ENCODE measurements around the gene FHL2.
"Not testable (repeated sequence)": the region's sequence is repeated elsewhere in the genome, so short reads cannot be mapped to it uniquely, and the experiment has no call there.

Gene FHL2

DNA sequence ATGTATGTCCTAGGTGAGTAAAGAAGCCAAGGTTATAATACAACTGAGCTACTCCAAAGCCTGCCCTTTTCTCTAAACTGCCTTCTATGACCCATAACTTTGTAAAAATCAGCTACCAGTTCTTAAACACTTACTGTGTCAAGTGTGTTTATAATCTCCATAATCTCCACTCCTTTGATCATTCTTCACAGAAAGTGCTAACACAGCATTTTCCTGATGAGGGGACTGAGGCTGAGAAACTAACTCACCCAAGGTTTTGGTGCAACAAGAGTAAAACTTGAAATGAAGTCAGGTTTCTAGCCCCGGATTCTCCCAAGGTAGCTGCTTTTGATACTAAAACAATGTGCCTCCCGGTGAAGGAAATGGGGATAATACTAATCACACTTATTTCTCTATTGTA lies 63.4 kb downstream of the FHL2 start:
- H3K9me3 ChIP-seq (ENCODE audit: control insufficient read depth, insufficient read depth, low read depth, low read length): no peaks in the 10 kb centered on the region
- H3K27ac ChIP-seq (ENCODE audit: low read depth, low read length): no peak overlapping the region
- H3K4me1 ChIP-seq (ENCODE audit: control insufficient read depth, insufficient read depth, low read length): peaks cover under 1% of the 10 kb centered on the region
- peaks cover 18% of the 10 kb centered on the region for H3K36me3 ChIP-seq (ENCODE audit: control insufficient read depth, insufficient read depth, low read length)
- peaks cover 3% of the 10 kb centered on the region; the same call in 1 of the 2 replicates for H3K27me3 ChIP-seq (ENCODE audit: control insufficient read depth, insufficient read depth, low read length)
- H3K4me3 ChIP-seq (ENCODE audit: low read depth, low read length): no peak overlapping the region
- H3K9ac ChIP-seq (ENCODE audit: low read length): no peak overlapping the region

DNA sequence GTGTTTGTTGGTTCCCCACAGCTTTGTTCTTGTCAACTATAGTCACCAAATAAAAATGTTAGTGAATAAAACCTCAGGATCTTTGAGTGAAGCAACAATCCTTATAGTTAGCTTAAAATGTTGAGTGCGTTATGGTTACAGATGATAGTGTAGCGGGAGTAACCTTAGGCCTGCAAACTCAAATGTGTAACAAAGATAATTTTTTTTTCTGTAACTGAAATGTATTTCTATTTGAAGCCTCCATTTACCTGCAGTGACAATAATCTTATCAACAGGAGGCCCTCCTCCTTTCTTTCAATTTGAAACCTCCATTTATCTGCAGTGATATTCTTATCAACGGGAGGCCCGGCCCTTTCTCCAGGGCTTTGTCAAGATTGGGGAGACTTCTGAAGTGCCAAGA lies 64.6 kb downstream of the FHL2 start:
- Histone ChIP-seq H3K36me3 (ENCODE audit: control insufficient read depth, insufficient read depth, low read length) (0 out of 2 replicates have a peak, but pooled peaks cover 9% of the 10 kb centered on the region), H3K27ac (ENCODE audit: low read depth, low read length) (no peak overlapping the region), H3K9me3 (ENCODE audit: control insufficient read depth, insufficient read depth, low read depth, low read length) (no peaks in the 10 kb centered on the region), H3K27me3 (ENCODE audit: control insufficient read depth, insufficient read depth, low read length) (peaks cover 3% of the 10 kb centered on the region; the same call in 1 of the 2 replicates), H3K4me1 (ENCODE audit: control insufficient read depth, insufficient read depth, low read length) (peaks cover 6% of the 10 kb centered on the region), H3K4me3 (ENCODE audit: low read depth, low read length) (no peak overlapping the region), H3K9ac (ENCODE audit: low read length) (no peak overlapping the region)

DNA sequence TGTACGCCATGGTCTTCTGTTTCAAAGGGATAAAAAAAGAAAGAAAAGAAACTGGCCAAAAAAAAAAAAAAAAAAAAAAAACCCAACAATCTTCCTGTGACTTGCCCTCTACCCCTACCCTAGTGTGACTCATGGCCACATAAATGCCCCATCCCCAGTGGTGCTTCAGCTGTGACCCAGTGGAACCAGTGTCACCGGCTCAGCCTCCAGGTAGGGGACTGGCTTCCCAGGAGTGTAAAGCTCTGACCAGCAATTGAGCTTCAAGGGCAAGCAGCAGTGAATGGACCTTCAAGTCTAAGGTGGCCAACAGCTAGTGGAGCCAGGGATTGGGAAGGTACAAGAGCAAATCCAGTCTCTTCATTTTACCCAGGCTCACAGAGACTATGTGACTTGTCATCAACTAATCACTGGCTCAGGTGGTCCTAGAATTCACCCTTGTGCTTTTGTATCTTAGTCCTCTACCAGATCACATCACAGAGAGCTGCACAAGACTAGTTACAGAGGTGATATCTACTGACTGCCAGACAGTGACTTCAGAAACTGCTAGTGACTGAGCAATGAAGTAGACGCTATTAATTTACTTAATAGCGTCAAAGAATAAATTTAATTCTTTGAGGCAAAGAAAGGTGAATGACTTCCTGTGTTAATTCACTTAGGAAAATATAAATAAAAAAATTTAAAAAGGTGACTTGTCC lies 68.0 kb downstream of the FHL2 start:
- peaks cover 3% of the 10 kb centered on the region; the same call in 1 of the 2 replicates for H3K27me3 ChIP-seq (ENCODE audit: control insufficient read depth, insufficient read depth, low read length)
- no peak overlapping the region for H3K27ac ChIP-seq (ENCODE audit: low read depth, low read length)
- no peak overlapping the region for H3K4me3 ChIP-seq (ENCODE audit: low read depth, low read length)
- H3K9me3 ChIP-seq (ENCODE audit: control insufficient read depth, insufficient read depth, low read depth, low read length): no peaks in the 10 kb centered on the region
- H3K4me1 ChIP-seq (ENCODE audit: control insufficient read depth, insufficient read depth, low read length): peaks cover 7% of the 10 kb centered on the region
- no peak overlapping the region for H3K9ac ChIP-seq (ENCODE audit: low read length)
- H3K36me3 ChIP-seq (ENCODE audit: control insufficient read depth, insufficient read depth, low read length): 0 out of 2 replicates have a peak, but pooled peaks cover 9% of the 10 kb centered on the region

DNA sequence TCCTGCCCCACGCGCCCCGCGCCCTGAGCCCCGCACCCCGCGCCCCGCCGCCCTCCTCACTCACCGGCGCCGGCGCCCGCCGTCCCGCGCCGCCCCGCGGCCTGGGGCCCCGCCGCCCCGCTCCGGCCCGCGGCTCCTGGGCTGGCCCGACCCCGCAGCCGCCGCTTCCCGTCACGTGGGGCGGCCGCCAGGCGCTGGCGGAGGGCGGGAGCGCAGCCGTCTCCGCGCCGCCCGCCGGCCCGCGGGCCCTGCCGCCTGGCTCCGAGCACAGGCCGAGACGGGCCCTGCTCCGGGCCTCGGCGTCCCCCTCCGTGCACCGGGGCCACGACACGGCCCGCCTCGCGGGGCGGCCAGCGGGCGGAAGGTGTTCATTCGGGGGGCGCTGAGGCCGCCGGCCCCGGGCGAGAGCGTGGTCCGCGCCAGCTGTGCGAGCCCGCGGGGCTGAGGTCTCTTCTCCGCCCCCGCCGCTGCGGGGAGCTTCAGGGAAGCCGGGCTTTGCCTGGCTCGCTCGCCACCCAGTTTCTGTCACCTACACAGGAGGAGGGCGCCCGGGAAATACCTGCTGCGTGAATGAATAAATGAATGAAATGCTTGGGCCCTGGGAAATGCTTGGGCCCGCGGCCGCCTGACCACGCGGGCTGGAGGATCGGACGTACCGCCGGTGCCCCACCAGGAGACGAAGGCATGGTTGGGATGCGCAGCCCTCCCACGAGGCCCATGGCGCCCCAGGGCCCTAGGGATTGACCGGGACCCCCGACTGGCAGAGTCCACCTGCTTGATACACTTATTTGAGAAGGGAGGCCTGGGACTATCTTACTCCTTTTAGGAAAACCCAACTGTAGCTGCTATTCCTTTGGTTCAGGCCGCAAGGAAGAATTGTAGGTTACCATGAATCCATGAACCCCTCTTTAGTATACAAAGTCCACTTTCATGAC lies 69.0 kb downstream of the FHL2 start, which contains the start of gene TGFBRAP1:
TSS of gene TGFBRAP1 (minus strand) at position 175 of the 935 bp plus-strand sequence. CDS start 21,434 bp downstream, outside the sequence.
- Histone ChIP-seq H3K27me3 (ENCODE audit: control insufficient read depth, insufficient read depth, low read length) (peaks cover 3% of the 10 kb centered on the region; the same call in 1 of the 2 replicates), H3K4me1 (ENCODE audit: control insufficient read depth, insufficient read depth, low read length) (peaks cover 17% of the 10 kb centered on the region), H3K27ac (ENCODE audit: low read depth, low read length) (peak within 1 kb of the TSS; percentile 69; the same call in 1 of the 2 replicates), H3K4me3 (ENCODE audit: low read depth, low read length) (peak within 1 kb of the TSS; percentile 82), H3K36me3 (ENCODE audit: control insufficient read depth, insufficient read depth, low read length) (peaks cover 12% of the 10 kb centered on the region; the same call in 1 of the 2 replicates), H3K9ac (ENCODE audit: low read length) (peak within 1 kb of the TSS; percentile 82), H3K9me3 (ENCODE audit: control insufficient read depth, insufficient read depth, low read depth, low read length) (no peaks in the 10 kb centered on the region)

DNA sequence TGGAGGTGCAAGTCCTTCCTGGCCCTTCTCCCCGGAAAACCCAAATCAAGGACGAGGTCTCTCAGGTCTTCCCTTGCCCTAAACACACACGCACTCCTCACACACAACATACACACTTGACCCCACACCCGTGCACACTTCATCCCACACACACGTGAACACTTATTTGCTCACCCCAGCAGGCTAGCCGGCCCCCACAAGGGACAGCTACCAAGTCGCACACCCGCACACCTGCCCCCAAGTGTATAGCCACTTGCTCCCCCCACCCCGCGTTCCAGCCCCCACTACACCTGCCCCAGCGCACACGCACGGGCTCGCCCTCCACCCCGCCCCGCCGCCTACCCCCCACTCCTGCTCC lies 69.7 kb downstream of the FHL2 start:
- Histone ChIP-seq H3K27ac (ENCODE audit: low read depth, low read length) (no peak overlapping the region), H3K27me3 (ENCODE audit: control insufficient read depth, insufficient read depth, low read length) (peaks cover 3% of the 10 kb centered on the region; the same call in 1 of the 2 replicates), H3K9me3 (ENCODE audit: control insufficient read depth, insufficient read depth, low read depth, low read length) (no peaks in the 10 kb centered on the region), H3K9ac (ENCODE audit: low read length) (peak overlapping the region; percentile 64), H3K36me3 (ENCODE audit: control insufficient read depth, insufficient read depth, low read length) (peaks cover 7% of the 10 kb centered on the region; the same call in 1 of the 2 replicates), H3K4me1 (ENCODE audit: control insufficient read depth, insufficient read depth, low read length) (peaks cover 21% of the 10 kb centered on the region), H3K4me3 (ENCODE audit: low read depth, low read length) (peak overlapping the region; percentile 82)

DNA sequence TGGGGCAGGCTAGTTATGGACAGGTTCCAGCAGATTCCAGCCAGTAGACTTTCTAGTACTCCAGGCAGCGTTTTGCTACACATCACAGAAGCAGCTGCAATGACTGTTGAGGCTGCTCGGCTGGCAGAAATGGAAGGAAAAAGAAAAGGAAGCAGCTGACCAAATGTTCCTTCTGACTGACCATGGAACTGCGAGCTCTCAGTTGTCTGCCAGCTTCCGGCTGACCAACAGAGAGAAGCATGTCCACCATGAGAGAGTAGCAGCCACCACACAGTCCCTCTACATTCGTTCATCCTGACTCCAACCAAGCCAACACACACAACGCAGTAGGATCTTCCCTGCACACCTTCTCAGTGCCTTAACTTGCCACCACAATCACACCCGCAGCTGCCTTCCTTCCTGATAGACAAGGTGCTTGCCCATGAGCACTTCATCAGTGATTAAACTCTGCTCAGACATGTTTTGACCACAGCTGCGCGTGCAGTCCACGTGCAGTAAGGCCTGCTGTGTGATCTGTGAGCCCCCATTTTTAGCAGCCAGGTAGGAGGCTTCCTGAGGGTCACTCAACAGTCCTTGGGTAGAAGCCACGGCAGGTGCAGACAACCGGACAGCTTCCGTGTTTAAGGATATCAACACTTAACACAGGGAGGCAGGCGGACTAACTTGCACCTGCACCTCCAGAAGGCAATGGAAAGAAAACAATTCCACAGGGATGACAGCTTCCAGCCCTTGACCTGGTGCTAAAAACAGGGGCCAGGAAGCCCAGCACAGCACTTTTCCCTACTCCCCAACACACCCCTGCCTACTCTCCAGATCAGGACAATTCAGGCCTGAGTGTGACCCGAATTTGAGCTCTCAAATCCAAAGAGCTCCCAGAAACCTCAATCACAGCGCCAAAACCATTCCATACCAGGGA lies 70.3 kb downstream of the FHL2 start:
- Histone ChIP-seq H3K4me3 (ENCODE audit: low read depth, low read length) (peak overlapping the region; percentile 82), H3K4me1 (ENCODE audit: control insufficient read depth, insufficient read depth, low read length) (peaks cover 21% of the 10 kb centered on the region), H3K27me3 (ENCODE audit: control insufficient read depth, insufficient read depth, low read length) (peaks cover 3% of the 10 kb centered on the region; the same call in 1 of the 2 replicates), H3K36me3 (ENCODE audit: control insufficient read depth, insufficient read depth, low read length) (peaks cover 3% of the 10 kb centered on the region; the same call in 1 of the 2 replicates), H3K9me3 (ENCODE audit: control insufficient read depth, insufficient read depth, low read depth, low read length) (no peaks in the 10 kb centered on the region), H3K9ac (ENCODE audit: low read length) (peak overlapping the region; percentile 64), H3K27ac (ENCODE audit: low read depth, low read length) (no peak overlapping the region)

DNA sequence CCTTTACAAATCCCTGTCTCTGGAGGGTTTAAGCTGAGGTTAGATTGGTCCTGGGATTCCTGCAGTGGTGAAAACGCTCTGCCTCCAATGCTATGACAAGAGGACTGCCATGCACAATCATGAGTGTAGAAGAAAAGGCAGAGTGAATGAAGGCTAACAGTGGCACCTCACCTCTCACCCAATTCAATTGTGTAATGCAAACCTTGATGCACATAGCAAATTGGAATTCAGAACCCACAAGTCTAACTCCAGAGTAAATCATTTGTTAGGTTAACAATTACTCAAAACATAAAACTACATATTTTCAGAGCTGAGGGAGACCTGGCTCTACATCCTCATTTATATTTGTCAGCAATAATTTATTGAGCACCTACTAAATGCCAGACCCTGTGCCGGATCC lies 71.2 kb downstream of the FHL2 start:
- Histone ChIP-seq H3K4me1 (ENCODE audit: control insufficient read depth, insufficient read depth, low read length) (peaks cover 21% of the 10 kb centered on the region), H3K27me3 (ENCODE audit: control insufficient read depth, insufficient read depth, low read length) (peaks cover 3% of the 10 kb centered on the region; the same call in 1 of the 2 replicates), H3K27ac (ENCODE audit: low read depth, low read length) (no peak overlapping the region), H3K4me3 (ENCODE audit: low read depth, low read length) (no peak overlapping the region), H3K36me3 (ENCODE audit: control insufficient read depth, insufficient read depth, low read length) (peaks cover 3% of the 10 kb centered on the region; the same call in 1 of the 2 replicates), H3K9ac (ENCODE audit: low read length) (no peak overlapping the region), H3K9me3 (ENCODE audit: control insufficient read depth, insufficient read depth, low read depth, low read length) (no peaks in the 10 kb centered on the region)

DNA sequence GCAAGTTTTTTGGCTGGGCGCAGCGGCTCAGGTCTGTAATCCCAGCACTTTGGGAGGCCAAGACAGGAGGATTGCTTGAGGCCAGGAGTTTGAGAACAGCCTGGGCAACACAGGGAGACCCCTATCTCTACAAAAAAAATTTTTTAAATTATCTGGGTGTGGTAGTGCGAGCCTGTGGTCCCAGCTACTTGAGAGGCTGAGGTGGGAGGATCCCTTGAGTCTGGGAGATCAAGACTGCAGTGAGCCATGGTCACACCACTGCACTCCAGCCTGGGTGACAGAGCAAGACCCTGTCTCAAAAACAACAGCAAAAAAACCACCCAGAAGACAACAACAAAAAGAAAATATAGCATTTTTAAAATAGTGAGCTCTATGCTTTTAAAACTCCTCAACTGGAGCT lies 71.6 kb downstream of the FHL2 start:
- H3K27me3 ChIP-seq (ENCODE audit: control insufficient read depth, insufficient read depth, low read length); H3K9ac ChIP-seq (ENCODE audit: low read length); H3K27ac ChIP-seq (ENCODE audit: low read depth, low read length); H3K4me3 ChIP-seq (ENCODE audit: low read depth, low read length); H3K36me3 ChIP-seq (ENCODE audit: control insufficient read depth, insufficient read depth, low read length); H3K9me3 ChIP-seq (ENCODE audit: control insufficient read depth, insufficient read depth, low read depth, low read length): not testable (repeated sequence)
- H3K4me1 ChIP-seq (ENCODE audit: control insufficient read depth, insufficient read depth, low read length): peaks cover 21% of the 10 kb centered on the region

DNA sequence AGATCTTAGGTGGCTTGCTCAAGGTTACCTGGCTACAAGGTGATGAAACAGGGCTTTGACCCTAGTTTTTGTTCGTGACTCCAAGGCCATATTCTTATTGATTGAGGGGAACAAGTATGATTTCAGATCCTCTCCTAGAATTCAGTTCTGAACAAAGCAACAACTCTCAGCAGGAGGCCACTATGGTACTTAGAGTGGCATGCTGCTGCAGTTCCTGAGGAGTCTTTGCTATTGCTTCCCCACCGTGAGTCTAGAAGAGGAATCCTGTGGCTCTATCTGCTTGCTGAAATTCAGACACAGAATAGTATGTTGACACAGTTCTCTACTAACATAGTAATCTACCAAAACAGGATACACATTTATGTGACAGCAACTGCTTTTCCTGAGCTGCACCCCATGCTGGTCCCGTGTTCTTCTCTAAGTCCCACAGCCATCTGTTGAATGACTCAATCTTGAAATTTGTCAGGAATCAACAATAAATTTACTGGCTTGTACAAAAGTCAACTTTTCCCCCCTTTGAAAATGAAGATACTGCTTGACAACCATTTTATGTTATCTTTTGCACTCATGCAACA lies 73.4 kb downstream of the FHL2 start:
- Histone ChIP-seq H3K27me3 (ENCODE audit: control insufficient read depth, insufficient read depth, low read length) (no peaks in the 10 kb centered on the region), H3K4me1 (ENCODE audit: control insufficient read depth, insufficient read depth, low read length) (peaks cover 20% of the 10 kb centered on the region), H3K9ac (ENCODE audit: low read length) (no peak overlapping the region), H3K27ac (ENCODE audit: low read depth, low read length) (no peak overlapping the region), H3K4me3 (ENCODE audit: low read depth, low read length) (no peak overlapping the region), H3K9me3 (ENCODE audit: control insufficient read depth, insufficient read depth, low read depth, low read length) (no peaks in the 10 kb centered on the region), H3K36me3 (ENCODE audit: control insufficient read depth, insufficient read depth, low read length) (peaks cover 3% of the 10 kb centered on the region; the same call in 1 of the 2 replicates)

DNA sequence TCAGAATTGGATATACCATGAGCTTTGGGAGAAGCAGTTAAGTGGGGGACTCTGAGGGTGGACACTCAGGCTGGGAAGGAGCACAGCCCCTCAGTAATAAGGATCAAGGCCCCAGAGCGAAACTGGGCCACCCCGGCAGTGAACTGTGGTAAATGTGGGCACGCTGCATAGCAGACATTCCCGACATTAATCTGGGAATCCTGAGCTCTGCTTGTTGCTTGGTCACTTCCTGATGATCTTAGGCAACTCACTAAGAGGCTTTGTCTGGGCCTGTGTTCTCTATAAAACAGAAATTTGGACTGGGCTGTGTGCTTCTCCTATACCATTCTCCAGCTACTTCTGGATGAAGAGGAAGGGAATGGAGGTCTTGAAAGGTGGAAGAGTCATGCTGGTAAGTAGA lies 74.1 kb downstream of the FHL2 start:
- Histone ChIP-seq H3K9me3 (ENCODE audit: control insufficient read depth, insufficient read depth, low read depth, low read length) (no peaks in the 10 kb centered on the region), H3K9ac (ENCODE audit: low read length) (no peak overlapping the region), H3K4me3 (ENCODE audit: low read depth, low read length) (no peak overlapping the region), H3K36me3 (ENCODE audit: control insufficient read depth, insufficient read depth, low read length) (peaks cover 3% of the 10 kb centered on the region; the same call in 1 of the 2 replicates), H3K27me3 (ENCODE audit: control insufficient read depth, insufficient read depth, low read length) (no peaks in the 10 kb centered on the region), H3K4me1 (ENCODE audit: control insufficient read depth, insufficient read depth, low read length) (peaks cover 14% of the 10 kb centered on the region), H3K27ac (ENCODE audit: low read depth, low read length) (no peak overlapping the region)
